ACHN (cell line): Measurements from ENCODE around the gene PTPRM.

Experiments used
- DNase-seq: peaks from one replicate; pipeline ENCODE4 v3.0.0-alpha.2; 2015
- in situ Hi-C: cut with HindIII; loops from 2 replicates; pipeline ENCODE4 v1.10.0; 2017; ENCODE audit warnings: low sequenced_read_pairs, low pct_ligation_motif_present, low pct_unique_long_range_greater_than_20kb

Gene PTPRM

DNA sequence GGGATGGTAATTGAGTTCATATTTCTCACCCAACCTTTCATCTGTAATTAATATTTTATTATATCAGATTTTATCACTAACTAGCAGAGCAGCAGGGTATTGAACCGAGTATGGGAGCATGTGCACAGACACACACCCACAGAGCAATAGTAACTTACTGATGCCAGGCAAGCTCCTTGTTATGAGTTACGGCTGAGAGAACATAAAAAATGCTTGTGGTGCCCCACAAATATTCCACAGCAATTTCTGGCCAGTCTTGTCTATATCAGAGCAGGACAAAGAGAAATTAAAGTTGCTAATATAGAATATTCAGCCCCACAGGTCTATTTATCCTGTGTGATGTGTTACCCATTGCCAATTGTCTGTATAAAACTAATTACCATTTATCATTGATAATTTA, 540.3 kb downstream of the PTPRM start:
- in situ Hi-C loops: no loop called here

DNA sequence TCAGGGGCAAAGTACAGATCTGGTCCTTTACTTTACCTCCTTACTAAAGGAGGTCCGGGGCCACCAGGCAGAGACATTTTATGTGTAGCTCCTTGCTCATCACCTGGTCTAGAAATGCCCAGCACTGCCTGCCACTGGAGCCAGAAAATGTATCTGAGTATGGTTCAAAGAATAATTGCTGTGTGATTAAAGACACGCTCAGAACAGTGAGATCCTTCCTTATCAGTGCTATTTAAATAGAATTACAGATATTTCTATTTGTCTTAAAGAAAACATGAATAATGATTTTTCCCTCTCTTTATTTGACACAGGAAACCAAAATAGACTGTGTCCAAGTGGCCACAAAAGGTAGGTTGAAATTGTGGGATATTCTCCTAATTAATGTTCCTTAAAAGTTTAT, 547.4 kb downstream of the PTPRM start:
- in situ Hi-C loops: no loop called here
- DNase-seq: no peak

More for the DNA sequence above, 540.3 kb downstream of the PTPRM start:
- peak; percentile 88 for DNase-seq

DNA sequence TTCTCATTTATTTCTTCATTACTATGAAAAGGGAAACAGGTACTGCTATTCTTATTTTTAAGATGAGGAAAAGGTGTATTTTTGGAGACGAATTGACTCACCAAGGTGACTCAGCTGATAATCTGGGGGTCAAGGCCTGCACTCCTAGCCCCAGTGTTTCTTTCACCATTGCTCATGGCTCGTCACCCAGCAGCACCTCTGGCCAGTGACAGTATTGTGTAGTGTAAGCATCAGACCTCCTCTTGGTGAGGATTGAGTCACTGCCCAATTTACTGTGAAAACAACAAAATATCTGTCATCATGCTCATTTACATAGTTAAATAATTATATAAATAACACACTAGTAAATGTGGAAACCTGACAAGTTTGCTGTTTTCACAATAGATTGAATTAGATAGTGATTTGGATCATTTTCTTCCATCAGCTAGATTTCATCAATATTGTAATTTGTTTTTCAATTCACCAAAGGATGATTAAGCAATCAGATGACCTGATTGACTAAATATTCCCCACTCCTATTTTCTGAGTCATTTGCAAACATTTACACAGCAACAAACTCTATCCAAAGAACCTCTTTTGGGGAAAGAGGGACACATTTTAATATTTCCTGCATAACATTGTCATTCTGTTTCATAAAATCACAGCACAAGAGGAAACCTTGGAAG, 549.4 kb downstream of the PTPRM start:
- in situ Hi-C loops: no loop called here

DNA sequence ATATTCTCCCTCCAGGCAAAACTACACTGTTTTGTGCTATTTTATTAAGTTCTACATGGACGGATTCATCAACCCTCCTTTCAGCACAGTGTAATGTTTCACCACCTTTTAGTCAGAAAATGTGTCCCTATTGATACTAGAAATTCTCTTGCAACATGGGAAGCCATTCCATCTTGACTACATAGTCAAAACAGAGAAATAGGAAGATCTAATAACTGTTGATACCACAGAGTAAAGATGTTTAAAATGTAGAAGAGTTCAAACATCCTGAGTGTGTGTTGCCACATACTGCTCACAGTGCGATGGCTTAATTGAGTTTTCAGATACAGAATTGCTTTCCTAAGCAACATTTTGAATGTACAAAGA, 549.9 kb downstream of the PTPRM start:
- in situ Hi-C loops: no loop called here
- no peak for DNase-seq

More for the DNA sequence above, 549.4 kb downstream of the PTPRM start:
- no peak for DNase-seq

GRCh38 chr18:8121101-8121500, 554.0 kb downstream of the PTPRM start:
- no peak for DNase-seq
- in situ Hi-C loops: no loop called here

DNA sequence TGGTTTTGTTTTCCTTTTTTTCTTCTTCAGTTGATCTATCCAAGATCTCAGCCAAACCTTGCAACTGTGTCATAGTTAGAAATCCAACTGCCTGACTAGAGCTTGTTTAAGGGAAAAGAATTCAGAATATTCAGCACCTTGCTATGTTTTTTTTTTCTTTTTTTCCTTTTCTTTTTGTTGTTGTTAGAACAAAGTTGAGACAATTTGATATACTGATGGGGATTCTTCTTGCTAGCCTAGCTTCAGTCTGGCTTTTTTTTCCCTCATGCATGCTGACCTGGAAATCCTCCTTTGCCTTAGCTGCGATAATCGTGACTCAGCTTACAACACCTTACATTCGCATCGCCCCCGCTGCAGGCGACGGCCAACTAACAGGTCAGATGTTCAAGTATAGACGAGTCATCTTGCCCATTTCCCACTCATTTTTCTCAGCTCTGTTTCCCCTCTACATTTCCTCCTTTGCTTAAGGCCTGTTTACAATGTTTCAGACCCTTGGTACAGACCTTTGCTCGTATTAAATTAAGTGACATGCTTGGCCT, 554.9 kb downstream of the PTPRM start:
- peak; percentile 73 for DNase-seq
- in situ Hi-C loops: no loop called here

- in situ Hi-C loops: no loop called here
- DNase-seq: peak; percentile 7
Observed at GRCh38 chr18:8124232-8125146, 557.4 kb downstream of the PTPRM start.

DNA sequence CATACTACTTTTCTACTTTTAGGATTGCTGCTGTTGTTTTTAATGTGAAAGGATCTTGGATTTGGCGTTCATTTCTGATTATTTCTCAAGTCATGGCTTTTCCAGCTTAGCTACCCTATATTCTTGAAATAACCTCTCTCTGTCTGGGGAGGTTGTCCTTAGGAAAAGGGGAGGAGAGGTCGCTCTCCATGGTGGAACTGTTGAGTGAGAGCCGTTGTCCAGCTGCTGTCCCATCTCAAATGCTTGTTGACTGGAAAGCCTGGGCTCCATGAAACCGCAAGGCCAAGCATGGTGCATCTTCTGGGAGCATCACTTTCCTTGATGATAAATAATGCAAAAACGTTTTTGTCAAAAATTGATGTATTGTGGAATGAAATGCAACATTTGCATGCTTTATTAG, 563.0 kb downstream of the PTPRM start:
- in situ Hi-C loops: no loop called here
- no peak for DNase-seq

GRCh38 chr18:8133032-8133431, 565.9 kb downstream of the PTPRM start:
- no peak for DNase-seq
- in situ Hi-C loops: no loop called here

GRCh38 chr18:8133888-8134287, 566.8 kb downstream of the PTPRM start:
- in situ Hi-C loops: no loop called here

DNA sequence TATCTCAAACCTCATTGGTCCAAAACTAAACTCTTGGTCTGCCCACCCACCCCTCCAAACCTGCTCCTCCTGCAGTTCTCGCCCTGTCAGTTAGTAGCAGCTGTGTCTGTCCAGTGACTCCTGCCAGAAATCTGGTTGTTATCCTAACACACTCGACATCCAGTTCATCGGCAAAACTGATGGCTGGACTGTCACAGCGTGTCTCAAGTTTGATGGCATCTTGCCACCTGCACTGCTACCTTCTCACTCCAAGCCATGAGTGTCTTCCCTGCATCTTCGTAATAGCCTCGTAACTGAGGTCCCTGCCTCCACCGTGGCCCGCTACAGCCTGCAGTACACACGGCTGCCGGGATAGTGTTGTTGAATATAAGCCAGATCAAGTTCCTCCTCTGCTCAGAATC, 572.0 kb downstream of the PTPRM start:
- no peak for DNase-seq

More at GRCh38 chr18:8133888-8134287, 566.8 kb downstream of the PTPRM start:
- no peak for DNase-seq

DNA sequence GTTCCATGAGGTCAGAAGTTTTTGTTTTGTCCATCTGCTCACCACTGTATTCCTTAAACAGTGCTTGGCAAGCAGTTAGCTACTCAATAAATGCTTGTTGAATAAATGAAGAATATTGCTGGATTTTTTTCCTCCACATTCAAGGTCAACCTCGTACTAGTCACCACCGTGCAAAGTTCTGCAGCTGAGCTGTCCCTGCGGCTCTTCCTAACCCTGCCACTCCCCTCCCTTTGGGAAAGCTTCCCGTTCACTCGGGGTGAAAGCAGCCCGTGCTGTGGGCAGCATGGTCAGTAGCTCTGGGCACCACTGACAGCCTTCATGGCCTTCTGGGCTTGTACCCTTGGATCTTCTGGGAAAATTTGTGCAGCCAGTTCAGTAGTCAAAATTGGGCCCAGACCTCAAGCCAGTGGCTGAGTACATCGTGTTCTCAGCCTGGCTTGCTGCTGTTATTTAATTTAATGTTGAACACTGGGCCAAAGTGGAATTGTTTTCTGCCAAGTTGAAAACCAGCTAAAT, 572.8 kb downstream of the PTPRM start:
- in situ Hi-C loops: no loop called here

More for the DNA sequence above, 572.0 kb downstream of the PTPRM start:
- in situ Hi-C loops: no loop called here

GRCh38 chr18:8140841-8141501, 573.9 kb downstream of the PTPRM start:
- DNase-seq: no peak
- in situ Hi-C loops: no loop called here

More for the DNA sequence above, 572.8 kb downstream of the PTPRM start:
- DNase-seq: no peak

DNA sequence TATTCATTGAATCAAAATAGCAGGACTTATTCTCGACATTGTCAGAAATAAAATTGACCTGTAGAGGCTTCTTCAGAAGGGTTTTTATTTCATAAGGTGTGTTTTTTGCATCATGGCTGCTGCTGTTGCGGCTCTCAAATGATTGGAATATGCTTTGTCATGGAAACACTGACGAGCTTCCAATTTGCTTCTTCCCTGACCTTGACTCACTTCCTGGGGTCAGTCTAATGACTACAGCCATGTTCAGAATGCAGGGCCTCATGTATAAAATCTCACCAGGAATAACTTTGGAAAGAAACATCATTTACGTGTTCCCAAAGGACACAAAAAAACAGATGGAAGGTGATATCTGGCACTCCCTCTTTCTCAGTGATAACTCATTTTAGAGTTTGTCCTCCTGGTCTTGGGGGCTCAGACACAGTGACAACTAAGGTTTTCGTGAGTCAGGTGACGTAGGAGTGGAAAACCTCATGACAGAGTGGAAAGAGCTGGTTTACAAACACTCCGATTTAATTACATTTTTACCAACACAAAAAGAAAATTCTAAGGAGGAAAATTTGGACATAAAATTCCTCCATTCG, 575.1 kb downstream of the PTPRM start:
- no peak for DNase-seq
- in situ Hi-C loops: no loop called here

DNA sequence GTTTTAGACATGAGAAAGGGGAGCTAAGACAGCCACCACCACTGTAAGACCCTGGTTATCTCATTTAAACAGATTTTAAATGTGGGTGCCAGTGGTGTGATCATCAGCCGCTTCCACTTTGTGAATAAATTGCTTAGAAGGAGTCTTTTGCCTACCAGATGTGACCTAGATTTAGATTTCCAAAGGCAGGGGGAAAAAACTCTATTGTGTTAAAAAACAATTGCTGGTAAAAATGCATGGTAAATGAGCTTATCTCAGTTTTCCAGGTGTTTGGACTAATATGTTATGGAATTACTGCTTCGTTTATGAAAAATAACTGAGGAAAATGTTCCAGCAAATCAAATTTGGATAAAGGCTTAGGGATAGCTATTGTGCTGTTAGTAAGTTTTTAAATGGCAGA, 575.8 kb downstream of the PTPRM start:
- no peak for DNase-seq
- in situ Hi-C loops: no loop called here

DNA sequence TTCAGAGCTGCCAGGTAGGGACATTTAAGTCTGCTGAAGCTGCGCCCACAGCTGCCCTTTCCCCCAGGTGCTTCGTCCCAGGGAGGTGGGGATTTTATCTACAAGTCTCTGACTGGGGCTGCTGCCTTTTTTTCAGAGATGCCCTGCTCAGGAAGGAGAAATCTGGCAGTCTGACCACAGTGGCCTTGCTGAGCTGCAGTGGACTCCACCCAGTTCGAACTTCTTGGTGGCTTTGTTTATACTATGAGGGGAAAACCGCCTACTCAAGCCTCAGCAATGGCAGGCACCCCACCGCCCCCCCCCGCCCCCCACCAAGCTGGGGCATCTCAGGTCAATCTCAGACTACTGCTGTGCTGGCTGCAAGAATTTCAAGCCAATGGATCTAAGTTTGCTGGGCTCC, 584.1 kb downstream of the PTPRM start:
- in situ Hi-C loops: no loop called here
- no peak for DNase-seq

DNA sequence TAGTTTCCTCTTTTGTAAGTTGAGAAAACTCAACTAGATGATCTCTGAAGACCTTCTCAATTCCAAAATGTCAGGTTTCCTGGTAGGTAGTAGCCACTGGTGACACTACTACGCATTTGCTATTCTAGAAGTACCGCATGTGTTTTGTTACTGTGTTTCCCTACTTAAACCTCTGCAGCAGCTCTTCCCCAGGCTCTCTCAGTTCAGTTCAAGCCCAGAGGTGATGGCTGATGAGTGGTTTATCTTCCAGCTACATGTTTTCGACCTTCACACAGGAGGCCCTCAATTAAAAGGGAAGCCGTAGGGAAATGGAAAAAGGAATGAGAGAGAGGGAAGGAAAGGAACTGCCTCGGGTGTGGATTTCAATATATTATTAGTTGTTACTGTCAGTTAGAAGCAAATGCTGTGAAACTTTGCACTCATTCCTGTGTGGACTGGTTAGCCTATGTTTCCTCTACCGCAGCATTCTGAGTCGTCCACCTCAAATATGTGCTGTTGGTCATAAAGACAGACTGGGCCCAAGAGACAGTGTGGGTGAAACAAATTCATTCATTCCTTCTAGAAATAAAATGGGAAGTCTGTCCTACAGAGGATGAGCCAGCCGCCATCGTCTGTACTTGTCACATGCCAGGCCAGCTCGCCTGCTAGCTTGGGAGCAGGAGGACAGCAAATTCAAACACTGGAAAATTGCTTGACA, 586.9 kb downstream of the PTPRM start:
- peak; percentile 38 for DNase-seq
- in situ Hi-C loops: no loop called here

DNA sequence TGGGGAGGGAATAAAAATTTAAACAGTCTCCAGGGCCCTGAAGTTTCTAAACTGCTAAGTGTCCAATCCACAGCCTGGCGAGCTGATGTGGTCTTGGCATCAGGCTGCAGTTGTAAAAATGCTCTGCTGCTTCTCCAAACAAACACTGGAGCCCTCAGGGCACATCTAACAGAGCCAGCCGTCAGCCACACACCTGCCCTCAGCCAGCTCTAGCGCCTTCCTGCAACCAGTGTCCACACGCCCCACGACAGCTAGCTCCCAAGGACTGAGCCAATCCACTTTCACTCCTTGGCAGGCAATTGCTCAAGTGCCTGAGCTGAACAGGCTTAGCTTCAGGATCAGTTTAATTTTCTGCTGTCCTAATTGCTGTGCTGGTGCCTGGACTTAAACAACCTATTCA, 595.7 kb downstream of the PTPRM start:
- no peak for DNase-seq
- in situ Hi-C loops: no loop called here
